Activated T-cell treated with anti-CD3 and anti-CD28 coated beads, Interleukin-2, amount 50 U/mL, for 72 hours (primary cell): Measurements from ENCODE around the gene GATA1. TPM values are rescaled to one million over a fixed set of nuclear protein-coding genes. Genes with fewer than 3 reads are reported as not detected.

Experiments used
- ATAC-seq, 2 donors: fragments of 150-1000 bp; cut with Tn5 transposase; replicated peaks in 1 of 2; 2 replicates each; pipeline ENCODE4 v1.10.0; 2021; ENCODE audit warnings: moderate library complexity in 2 of 2, mild to moderate bottlenecking in 1 of 2
- DNase-seq, 2 donors: peaks; one replicate each; pipeline ENCODE4 v3.0.0; 2021 to 2022; ENCODE audit warnings: mixed read lengths in 1 of 2
- H3K27ac Mint-ChIP-seq: one replicate; pipeline ENCODE4 v1.8.0; 2022; ENCODE audit warnings: mild to moderate bottlenecking, moderate library complexity, mixed read lengths
- H3K27me3 Mint-ChIP-seq: one replicate; pipeline ENCODE4 v1.8.0; 2022; ENCODE audit warnings: low read depth, mixed read lengths
- H3K36me3 Mint-ChIP-seq, 2 donors: one replicate each; pipeline ENCODE4 v1.8.0; 2022; ENCODE audit warnings: mixed read lengths in 2 of 2, mild to moderate bottlenecking in 1 of 2; ENCODE audit not compliant: insufficient read depth in 2 of 2
- H3K4me1 Mint-ChIP-seq: one replicate; pipeline ENCODE4 v1.8.0; 2022; ENCODE audit warnings: low read depth, mixed read lengths
- H3K4me3 Mint-ChIP-seq, 2 donors: one replicate each; pipeline ENCODE4 v1.8.0; 2022; ENCODE audit warnings: mild to moderate bottlenecking in 2 of 2, mixed read lengths in 2 of 2, moderate library complexity in 2 of 2
- H3K9me3 Mint-ChIP-seq, 2 donors: one replicate each; pipeline ENCODE4 v1.8.0; 2022; ENCODE audit warnings: mixed read lengths in 2 of 2
- total RNA-seq, 2 donors: library from RNA; stranded (reverse); gene quantifications; one replicate each; pipeline ENCODE4 v1.2.3, GENCODE V29; 2022

GATA1 gene
- total RNA-seq, 2 donors from 2014 or later = 0.22 to 0.35 TPM

GRCh38 chrX:48827654-48827968, 41.2 kb downstream of the GATA1 start:
- no peak for DNase-seq
- peaks cover 0 to 8% of the 10 kb centered on the region in 2 donors for H3K36me3 Mint-ChIP-seq
- peak overlapping the region; percentile 58 to 71 for H3K4me3 Mint-ChIP-seq
- no peak overlapping the region for H3K27ac Mint-ChIP-seq
- H3K9me3 Mint-ChIP-seq = peaks cover 0 to 1% of the 10 kb centered on the region in 2 donors
- ATAC-seq = no peak
- peaks cover 46% of the 10 kb centered on the region for H3K27me3 Mint-ChIP-seq
- H3K4me1 Mint-ChIP-seq = no peaks in the 10 kb centered on the region

- ATAC-seq (no peak), DNase-seq (no peak)
- Mint-ChIP-seq H3K36me3 (peaks cover 0 to 8% of the 10 kb centered on the region in 2 donors), H3K4me3 (no peak overlapping the region), H3K4me1 (peaks cover 2% of the 10 kb centered on the region), H3K9me3 (peaks cover 0 to 1% of the 10 kb centered on the region in 2 donors), H3K27me3 (peaks cover 61% of the 10 kb centered on the region), H3K27ac (no peak overlapping the region)
These were observed 42.8 kb downstream of the GATA1 start for GRCh38 chrX:48829016-48829735.

- no peak for ATAC-seq
- H3K27ac Mint-ChIP-seq = no peak overlapping the region
- H3K9me3 Mint-ChIP-seq = no peaks in the 10 kb centered on the region
- DNase-seq = no peak
- H3K36me3 Mint-ChIP-seq = peaks cover 0 to 4% of the 10 kb centered on the region in 2 donors
- peak overlapping the region in 1 of 2 donors; percentile 21 for H3K4me3 Mint-ChIP-seq
- peaks cover 64% of the 10 kb centered on the region for H3K27me3 Mint-ChIP-seq
- H3K4me1 Mint-ChIP-seq = peaks cover 10% of the 10 kb centered on the region
These were observed 44.9 kb downstream of the GATA1 start for GRCh38 chrX:48831136-48831908.

GRCh38 chrX:48831909-48832291, 45.5 kb downstream of the GATA1 start:
- Mint-ChIP-seq H3K27me3 (peaks cover 68% of the 10 kb centered on the region), H3K36me3 (peaks cover 0 to 4% of the 10 kb centered on the region in 2 donors), H3K9me3 (no peaks in the 10 kb centered on the region), H3K4me3 (no peak overlapping the region), H3K4me1 (peaks cover 10% of the 10 kb centered on the region), H3K27ac (no peak overlapping the region)
- DNase-seq (no peak), ATAC-seq (no peak)

GRCh38 chrX:48833542-48834138, 47.2 kb downstream of the GATA1 start:
- Mint-ChIP-seq H3K27ac (no peak overlapping the region), H3K27me3 (peaks cover 52% of the 10 kb centered on the region), H3K36me3 (no peaks in the 10 kb centered on the region), H3K9me3 (no peaks in the 10 kb centered on the region), H3K4me3 (peak overlapping the region; percentile 82 to 83), H3K4me1 (peaks cover 10% of the 10 kb centered on the region)
- DNase-seq = no peak
- ATAC-seq = no peak

GRCh38 chrX:48834383-48834709, 48.0 kb downstream of the GATA1 start:
- Mint-ChIP-seq H3K27me3 (peaks cover 45% of the 10 kb centered on the region), H3K27ac (no peak overlapping the region), H3K4me3 (peak overlapping the region; percentile 82 to 83), H3K36me3 (no peaks in the 10 kb centered on the region), H3K9me3 (no peaks in the 10 kb centered on the region), H3K4me1 (peaks cover 10% of the 10 kb centered on the region)
- DNase-seq (no peak), ATAC-seq (peak; percentile 28 to 33)

- H3K9me3 Mint-ChIP-seq = no peaks in the 10 kb centered on the region
- H3K4me3 Mint-ChIP-seq = peak within 1 kb of the TSS; percentile 82 to 83
- ATAC-seq = peak; percentile 56 to 65
- DNase-seq = peak in 1 of 2 donors; percentile 26
- H3K27ac Mint-ChIP-seq = no peak within 1 kb of the TSS
- peaks cover 38% of the 10 kb centered on the region for H3K27me3 Mint-ChIP-seq
- no peaks in the 10 kb centered on the region for H3K36me3 Mint-ChIP-seq
- H3K4me1 Mint-ChIP-seq = peaks cover 10% of the 10 kb centered on the region
These were observed 49.3 kb downstream of the GATA1 start, which contains the start of gene PCSK1N for GRCh38 chrX:48835524-48836329. PCSK1N (minus strand) TSS chrX:48835610; CDS start chrX:48835532, 78 bp downstream.

GRCh38 chrX:48839686-48840085, 53.3 kb downstream of the GATA1 start:
- H3K27me3 Mint-ChIP-seq = peaks cover 28% of the 10 kb centered on the region
- H3K4me1 Mint-ChIP-seq = peaks cover 2% of the 10 kb centered on the region
- H3K9me3 Mint-ChIP-seq = no peaks in the 10 kb centered on the region
- no peaks in the 10 kb centered on the region for H3K36me3 Mint-ChIP-seq
- H3K27ac Mint-ChIP-seq = no peak overlapping the region
- no peak overlapping the region for H3K4me3 Mint-ChIP-seq
- DNase-seq (no peak), ATAC-seq (no peak)

Other genes with a start within 250 kb of the GATA1 start
- gene TBC1D25, start 246.9 kb upstream of the GATA1 start, total RNA-seq = 10 to 100 TPM; 20.4 to 20.5 TPM
- 100 to 1,000 TPM; 183 to 225 TPM for gene RBM3, start 212.1 kb upstream of the GATA1 start, total RNA-seq
- 10 to 100 TPM; 55.7 to 59.9 TPM for gene WDR13, start 189.1 kb upstream of the GATA1 start, total RNA-seq
- 10 to 100 TPM; 81.4 to 83.9 TPM for gene WAS, start 102.8 kb upstream of the GATA1 start, total RNA-seq
- 10 to 100 TPM; 29.4 to 34.8 TPM for gene SUV39H1, start 89.9 kb upstream of the GATA1 start, total RNA-seq
- gene GLOD5, start 24.8 kb upstream of the GATA1 start, total RNA-seq = not detected
- 100 to 1,000 TPM; 109 to 143 TPM for gene HDAC6, start 15.5 kb downstream of the GATA1 start, total RNA-seq
- gene ERAS, start 39.9 kb downstream of the GATA1 start, total RNA-seq = under 1 TPM in 1 of 2 donors, not detected in 1; 0.31 TPM
- gene PCSK1N, start 49.0 kb downstream of the GATA1 start, total RNA-seq = 1 to 10 TPM; 1.9 to 2.8 TPM
- 10 to 100 TPM; 73.6 to 90.1 TPM for gene TIMM17B, start 111.2 kb downstream of the GATA1 start, total RNA-seq
- 100 to 1,000 TPM; 114 to 125 TPM for gene PQBP1, start 111.3 kb downstream of the GATA1 start, total RNA-seq
- gene SLC35A2, start 125.1 kb downstream of the GATA1 start, total RNA-seq = 10 to 100 TPM; 30.8 to 32.7 TPM
- gene PIM2, start 132.4 kb downstream of the GATA1 start, total RNA-seq = 100 to 1,000 TPM; 550 to 563 TPM
- gene OTUD5, start 171.0 kb downstream of the GATA1 start, total RNA-seq = 100 to 1,000 TPM; 123 to 137 TPM
- 1 to 10 TPM; 7.6 to 8.3 TPM for gene KCND1, start 185.3 kb downstream of the GATA1 start, total RNA-seq
- gene GRIPAP1, start 215.7 kb downstream of the GATA1 start, total RNA-seq = 100 to 1,000 TPM; 108 to 114 TPM